Stomach (tissue), 4 donors: Measurements from ENCODE around the gene CBARP.

Experiments
- POLR2A ChIP-seq, 4 donors: fragments of 450-650 bp; IDR thresholded peaks; one replicate each; pipeline ENCODE4 v1.6.1; 2016; ENCODE audit warnings: antibody characterized with exemption in 4 of 4, control low read depth in 2 of 4, mild to moderate bottlenecking in 1 of 4, moderate library complexity in 1 of 4
- POLR2AphosphoS5 ChIP-seq, 3 donors: sonication (generic); formaldehyde crosslinking; IDR thresholded peaks; one replicate each; pipeline ENCODE4 v1.6.1; 2016; ENCODE audit warnings: antibody characterized with exemption in 3 of 3
- TF ChIP-seq, protein P1 (sequence below), 7 experiments: fragments of 450-650 bp in 4 of 7; fragments of 200-600 bp in 3 of 7; sonication (generic) in 3 of 7; IDR thresholded peaks; one replicate each; pipeline ENCODE4 v1.5.1; 2016 to 2019; ENCODE audit warnings: antibody characterized with exemption in 7 of 7, control low read depth in 2 of 7, mild to moderate bottlenecking in 1 of 7

- TF ChIP-seq, protein P1, sequence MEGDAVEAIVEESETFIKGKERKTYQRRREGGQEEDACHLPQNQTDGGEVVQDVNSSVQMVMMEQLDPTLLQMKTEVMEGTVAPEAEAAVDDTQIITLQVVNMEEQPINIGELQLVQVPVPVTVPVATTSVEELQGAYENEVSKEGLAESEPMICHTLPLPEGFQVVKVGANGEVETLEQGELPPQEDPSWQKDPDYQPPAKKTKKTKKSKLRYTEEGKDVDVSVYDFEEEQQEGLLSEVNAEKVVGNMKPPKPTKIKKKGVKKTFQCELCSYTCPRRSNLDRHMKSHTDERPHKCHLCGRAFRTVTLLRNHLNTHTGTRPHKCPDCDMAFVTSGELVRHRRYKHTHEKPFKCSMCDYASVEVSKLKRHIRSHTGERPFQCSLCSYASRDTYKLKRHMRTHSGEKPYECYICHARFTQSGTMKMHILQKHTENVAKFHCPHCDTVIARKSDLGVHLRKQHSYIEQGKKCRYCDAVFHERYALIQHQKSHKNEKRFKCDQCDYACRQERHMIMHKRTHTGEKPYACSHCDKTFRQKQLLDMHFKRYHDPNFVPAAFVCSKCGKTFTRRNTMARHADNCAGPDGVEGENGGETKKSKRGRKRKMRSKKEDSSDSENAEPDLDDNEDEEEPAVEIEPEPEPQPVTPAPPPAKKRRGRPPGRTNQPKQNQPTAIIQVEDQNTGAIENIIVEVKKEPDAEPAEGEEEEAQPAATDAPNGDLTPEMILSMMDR (IDR thresholded peaks at IDR 0.05) = no peak
- TF ChIP-seq POLR2A (IDR thresholded peaks at IDR 0.05) = no peak
- TF ChIP-seq POLR2AphosphoS5 (IDR thresholded peaks at IDR 0.05) = no peak
These were observed 39.3 kb upstream of the CBARP start for GRCh38 chr19:1277061-1277460.
